Smooth muscle cell (in vitro differentiated cells): ENCODE results near the gene KYAT1. TPM values are rescaled to one million over a fixed set of nuclear protein-coding genes. Genes with fewer than 3 reads are reported as not detected.
"Not testable (repeated sequence)": the region's sequence is repeated elsewhere in the genome, so short reads cannot be mapped to it uniquely, and the experiment has no call there.

Experiments used
- DNase-seq: peaks from one replicate; lab custom pipeline; 2025; ENCODE audit not compliant: unreplicated experiment; lab: John Stamatoyannopoulos, UW
- H2AFZ ChIP-seq: fragments of 200-600 bp; sonication (generic); 2 replicates; pipeline ENCODE4 v1.6.0; 2016; ENCODE audit warnings: antibody characterized with exemption, low read depth, mild to moderate bottlenecking
- H3F3A ChIP-seq: fragments of 200-600 bp; sonication (generic); 2 replicates; pipeline ENCODE4 v1.6.0; 2017; ENCODE audit warnings: antibody characterized with exemption, low read depth
- H3K27ac ChIP-seq: fragments of 200-600 bp; sonication (generic); 2 replicates; pipeline ENCODE4 v1.5.1; 2016; ENCODE audit warnings: low read depth, mild to moderate bottlenecking
- H3K27me3 ChIP-seq: fragments of 200-600 bp; sonication (generic); 2 replicates; pipeline ENCODE4 v1.6.1; 2016; ENCODE audit warnings: low read depth, mild to moderate bottlenecking
- H3K36me3 ChIP-seq: fragments of 200-600 bp; sonication (generic); 2 replicates; pipeline ENCODE4 v1.5.1; 2016; ENCODE audit warnings: low read depth
- H3K4me1 ChIP-seq: fragments of 200-600 bp; sonication (generic); 2 replicates; pipeline ENCODE4 v1.5.1; 2016; ENCODE audit warnings: low read depth
- H3K4me2 ChIP-seq: fragments of 200-600 bp; sonication (generic); 2 replicates; pipeline ENCODE4 v1.6.0; 2016; ENCODE audit warnings: mild to moderate bottlenecking
- H3K4me3 ChIP-seq: fragments of 200-600 bp; sonication (generic); 2 replicates; pipeline ENCODE4 v1.5.1; 2016; ENCODE audit warnings: mild to moderate bottlenecking
- H3K79me2 ChIP-seq: fragments of 200-600 bp; sonication (generic); 2 replicates; pipeline ENCODE4 v1.6.0; 2016; ENCODE audit warnings: low read depth, mild to moderate bottlenecking
- H3K9ac ChIP-seq: fragments of 200-600 bp; sonication (generic); 2 replicates; pipeline ENCODE4 v1.6.0; 2016; ENCODE audit warnings: low read depth
- H3K9me3 ChIP-seq: fragments of 200-600 bp; sonication (generic); replicated peaks from 2 replicates; pipeline ENCODE4 v1.5.1; 2016; ENCODE audit warnings: low read depth
- H4K20me1 ChIP-seq: fragments of 200-600 bp; sonication (generic); 2 replicates; pipeline ENCODE4 v1.6.0; 2016; ENCODE audit warnings: low read depth
- WGBS: methylation state at CpG from one replicate; pipeline ENCODE4 v1.1.7; 2016; ENCODE audit warnings: low lambda C conversion rate; 5-methylcytosine and 5-hydroxymethylcytosine counted together
- polyA plus RNA-seq: library from polyadenylated mRNA; unstranded; fragments of >200 nt; fragmentation: Nextera tagmentation; extraction: Ambion mirVana; gene quantifications from 2 replicates; pipeline ENCODE4 v1.2.1, GENCODE V29; 2016
- total RNA-seq: library from RNA; depleted of rRNA; stranded (reverse); fragments of >200 nt; gene quantifications from 2 replicates; pipeline ENCODE4 v1.2.3, GENCODE V29; 2014
- TF ChIP-seq, protein P1 (sequence below): fragments of 200-600 bp; sonication (generic); IDR thresholded peaks from 2 replicates; pipeline ENCODE4 v1.5.1; 2017; ENCODE audit warnings: borderline replicate concordance, mild to moderate bottlenecking, antibody characterized with exemption; ENCODE audit not compliant: insufficient read depth, poor library complexity, severe bottlenecking

KYAT1 gene
- total and polyA plus RNA-seq, 2 experiments from 2014 or later: 3.1 to 7.7 TPM

DNA sequence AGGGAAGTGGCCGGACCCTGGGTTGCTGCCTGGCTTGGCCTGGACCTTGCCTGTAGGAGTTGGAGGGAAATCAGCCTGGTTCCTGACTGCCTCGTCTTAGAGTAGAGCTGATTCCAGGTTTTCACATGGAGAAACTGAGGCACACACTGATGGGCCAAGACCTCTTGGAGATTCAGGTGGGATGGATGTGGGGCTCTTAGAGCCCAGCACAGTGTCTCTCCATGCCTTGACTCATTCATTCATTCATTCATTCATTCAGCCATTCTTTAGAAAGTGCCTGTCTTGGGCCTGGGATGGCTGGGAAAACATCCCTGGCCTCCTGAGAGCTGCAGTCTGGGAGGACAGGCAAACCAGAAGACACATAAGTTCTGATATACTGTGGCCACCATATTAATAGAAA is 2.4 kb upstream of the KYAT1 start:
- peaks cover 17% of the 10 kb centered on the region for H3K4me1 ChIP-seq

DNA sequence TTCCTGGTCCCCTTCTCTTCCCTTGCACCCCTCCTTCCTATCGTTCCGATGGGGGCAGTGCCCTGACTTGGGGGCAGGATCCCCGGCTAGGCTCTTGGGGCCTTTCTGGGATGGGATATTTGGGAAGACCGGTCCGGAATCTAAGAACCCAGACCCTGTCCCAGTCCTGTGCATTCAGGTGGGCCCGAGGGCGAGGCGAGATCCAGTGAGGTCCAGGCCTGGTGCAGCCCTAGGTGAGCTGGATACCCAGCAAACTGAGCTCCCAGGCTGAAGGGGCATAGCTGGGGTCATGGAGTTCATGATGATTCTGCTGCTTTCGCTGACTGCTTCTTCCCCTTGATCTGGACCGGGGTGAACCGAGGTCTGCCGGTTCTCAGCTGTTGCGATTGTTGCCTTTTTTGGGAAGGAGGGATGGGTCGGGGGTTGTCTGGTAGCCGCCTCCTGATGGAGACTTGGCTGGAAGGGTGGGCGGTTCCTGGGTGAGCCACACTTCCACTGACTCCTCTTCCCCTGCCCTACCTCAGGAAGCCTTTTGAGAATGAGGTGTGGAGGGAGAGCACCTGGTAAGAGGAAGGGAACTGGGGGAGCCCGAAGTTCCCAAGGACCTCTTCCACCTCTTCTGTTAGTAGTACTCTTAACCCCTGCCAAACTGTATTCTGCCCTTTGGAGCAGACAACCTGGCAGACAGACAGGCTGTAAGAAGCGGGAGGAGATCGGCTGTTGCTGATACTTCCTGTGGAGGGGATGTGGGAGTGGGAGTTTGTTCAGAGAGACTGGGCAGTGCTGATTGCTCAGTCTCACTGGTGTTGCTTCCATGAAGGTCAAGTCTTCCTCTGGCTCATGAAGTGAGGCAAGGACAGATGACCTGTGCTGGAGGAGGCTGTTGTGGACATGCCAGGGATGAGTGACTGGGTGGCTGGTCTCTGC is 1.2 kb upstream of the KYAT1 start:
- TF ChIP-seq, protein P1, sequence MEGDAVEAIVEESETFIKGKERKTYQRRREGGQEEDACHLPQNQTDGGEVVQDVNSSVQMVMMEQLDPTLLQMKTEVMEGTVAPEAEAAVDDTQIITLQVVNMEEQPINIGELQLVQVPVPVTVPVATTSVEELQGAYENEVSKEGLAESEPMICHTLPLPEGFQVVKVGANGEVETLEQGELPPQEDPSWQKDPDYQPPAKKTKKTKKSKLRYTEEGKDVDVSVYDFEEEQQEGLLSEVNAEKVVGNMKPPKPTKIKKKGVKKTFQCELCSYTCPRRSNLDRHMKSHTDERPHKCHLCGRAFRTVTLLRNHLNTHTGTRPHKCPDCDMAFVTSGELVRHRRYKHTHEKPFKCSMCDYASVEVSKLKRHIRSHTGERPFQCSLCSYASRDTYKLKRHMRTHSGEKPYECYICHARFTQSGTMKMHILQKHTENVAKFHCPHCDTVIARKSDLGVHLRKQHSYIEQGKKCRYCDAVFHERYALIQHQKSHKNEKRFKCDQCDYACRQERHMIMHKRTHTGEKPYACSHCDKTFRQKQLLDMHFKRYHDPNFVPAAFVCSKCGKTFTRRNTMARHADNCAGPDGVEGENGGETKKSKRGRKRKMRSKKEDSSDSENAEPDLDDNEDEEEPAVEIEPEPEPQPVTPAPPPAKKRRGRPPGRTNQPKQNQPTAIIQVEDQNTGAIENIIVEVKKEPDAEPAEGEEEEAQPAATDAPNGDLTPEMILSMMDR: no peak
- H3F3A ChIP-seq: peaks cover 3% of the 10 kb centered on the region
- H3K4me2 ChIP-seq: peak overlapping the region; percentile 91
- peak overlapping the region; percentile 77 for H3K4me3 ChIP-seq
- H3K9ac ChIP-seq: peak overlapping the region; percentile 93
- no peaks in the 10 kb centered on the region for H3K9me3 ChIP-seq
- no peaks in the 10 kb centered on the region for H3K36me3 ChIP-seq
- peaks cover 16% of the 10 kb centered on the region for H3K4me1 ChIP-seq
- DNase-seq: no peak
- WGBS: 2% methylated on average over 19 of the region's 19 CpGs
- H4K20me1 ChIP-seq: peaks cover 55% of the 10 kb centered on the region
- peaks cover 65% of the 10 kb centered on the region for H3K79me2 ChIP-seq
- peak overlapping the region; percentile 83 for H3K27ac ChIP-seq
- H2AFZ ChIP-seq: no peak overlapping the region
- no peaks in the 10 kb centered on the region for H3K27me3 ChIP-seq

More for the DNA sequence above, 2.4 kb upstream of the KYAT1 start:
- 96% methylated on average over 2 of the region's 2 CpGs for WGBS
- TF ChIP-seq, protein P1: no peak
- no peak overlapping the region for H3K9ac ChIP-seq
- peaks cover 78% of the 10 kb centered on the region for H3K79me2 ChIP-seq
- H3K4me3 ChIP-seq: no peak overlapping the region
- no peaks in the 10 kb centered on the region for H3K27me3 ChIP-seq
- peaks cover 3% of the 10 kb centered on the region for H3F3A ChIP-seq
- H3K27ac ChIP-seq: no peak overlapping the region
- peaks cover 67% of the 10 kb centered on the region for H4K20me1 ChIP-seq
- DNase-seq: no peak
- no peak overlapping the region for H2AFZ ChIP-seq
- H3K9me3 ChIP-seq: no peaks in the 10 kb centered on the region
- H3K4me2 ChIP-seq: peak overlapping the region; percentile 91
- H3K36me3 ChIP-seq: no peaks in the 10 kb centered on the region

DNA sequence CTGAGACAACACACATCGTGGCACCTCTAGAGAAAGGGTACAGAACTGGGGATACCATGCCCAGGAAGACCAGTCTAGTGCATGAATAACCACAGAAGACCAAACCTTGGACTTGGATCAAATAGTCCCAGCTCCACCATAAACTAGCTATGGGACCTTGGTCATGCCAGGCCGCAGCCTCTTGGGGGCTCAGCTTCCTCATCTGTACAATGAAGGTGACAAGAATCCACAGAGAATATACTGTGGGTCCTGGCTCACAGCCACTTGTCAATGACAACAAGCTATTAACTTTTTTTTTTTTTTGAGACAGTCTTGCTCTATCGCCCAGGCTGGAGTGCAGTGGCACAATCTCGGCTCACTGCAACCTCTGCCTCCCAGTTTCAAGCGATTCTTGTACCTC is 3.9 kb downstream of the KYAT1 start:
- peaks cover 5% of the 10 kb centered on the region for H3K4me1 ChIP-seq
- TF ChIP-seq, protein P1: no peak
- H3K9me3 ChIP-seq: no peaks in the 10 kb centered on the region
- H3K4me2 ChIP-seq: no peak overlapping the region
- DNase-seq: no peak
- no peaks in the 10 kb centered on the region for H3K27me3 ChIP-seq
- H3K4me3 ChIP-seq: no peak overlapping the region
- peaks cover 4% of the 10 kb centered on the region for H4K20me1 ChIP-seq
- WGBS: 95% methylated on average over 5 of the region's 5 CpGs
- no peak overlapping the region for H3K9ac ChIP-seq
- H3K27ac ChIP-seq: no peak overlapping the region
- no peaks in the 10 kb centered on the region for H3K36me3 ChIP-seq
- peaks cover 15% of the 10 kb centered on the region for H3K79me2 ChIP-seq
- H3F3A ChIP-seq: peaks cover 3% of the 10 kb centered on the region
- H2AFZ ChIP-seq: no peak overlapping the region

- not testable (repeated sequence) for DNase-seq, H3K27me3 ChIP-seq, H3K36me3 ChIP-seq, H3K4me2 ChIP-seq, H2AFZ ChIP-seq, H3K4me1 ChIP-seq, H3K4me3 ChIP-seq, H3K9me3 ChIP-seq, H3K79me2 ChIP-seq, H3K27ac ChIP-seq, H3F3A ChIP-seq, H4K20me1 ChIP-seq, H3K9ac ChIP-seq
- 80% methylated on average over 7 of the region's 7 CpGs for WGBS
Measured at GRCh38 chr9:128870941-128871265, 10.8 kb downstream of the KYAT1 start.
